Calu3 (cell line): ENCODE measurements around the gene FKBP11. TPM values are rescaled to one million over a fixed set of nuclear protein-coding genes. Genes with fewer than 3 reads are reported as not detected.

Source experiments
- BruUV-seq: library from RNA; stranded (reverse); fragments of 400-500 nt; replicated peaks from 2 replicates; lab custom pipeline; 2021; lab: Mats Ljungman, UMichigan
- CTCF ChIA-PET: fragments of 300-600 bp; sonication (Branson Sonifier 250); formaldehyde crosslinking; loops from one replicate; lab custom pipeline; 2022; ENCODE audit warnings: antibody characterized with exemption; lab: Charles Lee
- DNase-seq: peaks from one replicate; pipeline ENCODE4 v3.0.0; 2022
- H3K27ac Mint-ChIP-seq: one replicate; pipeline ENCODE4 v1.8.0; 2022; ENCODE audit warnings: mixed read lengths; ENCODE audit not compliant: unreplicated experiment
- H3K27me3 Mint-ChIP-seq: one replicate; pipeline ENCODE4 v1.8.0; 2022; ENCODE audit warnings: mixed read lengths; ENCODE audit not compliant: unreplicated experiment
- H3K36me3 Mint-ChIP-seq: one replicate; pipeline ENCODE4 v1.8.0; 2022; ENCODE audit warnings: mild to moderate bottlenecking, moderate library complexity, mixed read lengths; ENCODE audit not compliant: insufficient read depth, unreplicated experiment
- H3K4me1 Mint-ChIP-seq: one replicate; pipeline ENCODE4 v1.8.0; 2022; ENCODE audit warnings: mild to moderate bottlenecking, low read depth, mixed read lengths; ENCODE audit not compliant: unreplicated experiment
- H3K4me3 Mint-ChIP-seq: one replicate; pipeline ENCODE4 v1.8.0; 2022; ENCODE audit warnings: mild to moderate bottlenecking, low read depth, moderate library complexity, mixed read lengths; ENCODE audit not compliant: unreplicated experiment
- H3K9me3 Mint-ChIP-seq: one replicate; pipeline ENCODE4 v1.8.0; 2022; ENCODE audit warnings: low read depth, mixed read lengths; ENCODE audit not compliant: unreplicated experiment
- intact Hi-C: fragments of 100-400 bp; cut with micrococcal nuclease; formaldehyde crosslinking; loops from one replicate; pipeline ENCODE4 v1.10.0; 2022; ENCODE audit not compliant: unreplicated experiment
- total RNA-seq: library from RNA; stranded (reverse); gene quantifications from 2 replicates; pipeline ENCODE4 v1.2.3, GENCODE V29; 2022
- TF ChIP-seq, protein P1 (sequence below): fragments of 200-600 bp; IDR thresholded peaks from one replicate; pipeline ENCODE4 v1.8.0; 2022; ENCODE audit warnings: antibody characterized with exemption; ENCODE audit not compliant: unreplicated experiment

Gene FKBP11
- total RNA-seq, 1 experiment from 2014 or later = 21.4 TPM

DNA sequence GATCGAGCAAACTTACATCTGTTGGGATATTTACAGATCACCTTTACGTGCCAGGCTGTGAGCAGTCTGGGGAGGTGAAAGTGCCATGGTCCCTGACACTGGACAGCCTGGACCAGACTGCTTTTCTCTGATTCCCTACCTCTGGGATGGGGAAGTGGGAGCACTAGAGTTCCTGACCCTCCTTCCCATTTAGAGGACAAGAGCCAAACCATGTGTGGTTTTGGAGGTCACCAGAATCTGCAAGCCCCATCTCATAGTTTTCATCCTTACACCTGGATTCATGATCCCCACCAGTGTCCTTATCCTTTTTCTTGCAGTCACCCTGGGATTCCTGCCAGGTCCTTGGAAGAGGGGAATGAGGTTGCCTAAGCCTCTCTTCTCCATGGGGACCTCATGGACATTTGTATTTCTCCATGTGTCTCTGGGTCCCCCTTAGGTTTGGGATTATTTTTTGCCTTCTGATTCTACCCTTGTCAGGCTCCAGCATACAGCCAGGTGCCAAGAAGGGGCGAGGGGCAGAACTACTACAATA, 47.7 kb upstream of the FKBP11 start:
- H3K27ac Mint-ChIP-seq = no peak overlapping the region
- H3K36me3 Mint-ChIP-seq = no peaks in the 10 kb centered on the region
- intact Hi-C loops = loop anchor here (10.0 kb wide), 1 partner anchor 118 kb away; the partner anchor contains the start of gene DDX23
- H3K4me1 Mint-ChIP-seq = peaks cover 27% of the 10 kb centered on the region
- H3K9me3 Mint-ChIP-seq = no peaks in the 10 kb centered on the region
- H3K4me3 Mint-ChIP-seq = no peak overlapping the region
- CTCF ChIA-PET = interaction anchor here (0.5 kb wide), 1 partner anchor 11 kb away, joined by 5 read pairs; no protein-coding TSS in a partner anchor
- no TSS peak for BruUV-seq
- no peak for DNase-seq
- TF ChIP-seq, protein P1, sequence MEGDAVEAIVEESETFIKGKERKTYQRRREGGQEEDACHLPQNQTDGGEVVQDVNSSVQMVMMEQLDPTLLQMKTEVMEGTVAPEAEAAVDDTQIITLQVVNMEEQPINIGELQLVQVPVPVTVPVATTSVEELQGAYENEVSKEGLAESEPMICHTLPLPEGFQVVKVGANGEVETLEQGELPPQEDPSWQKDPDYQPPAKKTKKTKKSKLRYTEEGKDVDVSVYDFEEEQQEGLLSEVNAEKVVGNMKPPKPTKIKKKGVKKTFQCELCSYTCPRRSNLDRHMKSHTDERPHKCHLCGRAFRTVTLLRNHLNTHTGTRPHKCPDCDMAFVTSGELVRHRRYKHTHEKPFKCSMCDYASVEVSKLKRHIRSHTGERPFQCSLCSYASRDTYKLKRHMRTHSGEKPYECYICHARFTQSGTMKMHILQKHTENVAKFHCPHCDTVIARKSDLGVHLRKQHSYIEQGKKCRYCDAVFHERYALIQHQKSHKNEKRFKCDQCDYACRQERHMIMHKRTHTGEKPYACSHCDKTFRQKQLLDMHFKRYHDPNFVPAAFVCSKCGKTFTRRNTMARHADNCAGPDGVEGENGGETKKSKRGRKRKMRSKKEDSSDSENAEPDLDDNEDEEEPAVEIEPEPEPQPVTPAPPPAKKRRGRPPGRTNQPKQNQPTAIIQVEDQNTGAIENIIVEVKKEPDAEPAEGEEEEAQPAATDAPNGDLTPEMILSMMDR = no peak
- H3K27me3 Mint-ChIP-seq = peaks cover 93% of the 10 kb centered on the region

DNA sequence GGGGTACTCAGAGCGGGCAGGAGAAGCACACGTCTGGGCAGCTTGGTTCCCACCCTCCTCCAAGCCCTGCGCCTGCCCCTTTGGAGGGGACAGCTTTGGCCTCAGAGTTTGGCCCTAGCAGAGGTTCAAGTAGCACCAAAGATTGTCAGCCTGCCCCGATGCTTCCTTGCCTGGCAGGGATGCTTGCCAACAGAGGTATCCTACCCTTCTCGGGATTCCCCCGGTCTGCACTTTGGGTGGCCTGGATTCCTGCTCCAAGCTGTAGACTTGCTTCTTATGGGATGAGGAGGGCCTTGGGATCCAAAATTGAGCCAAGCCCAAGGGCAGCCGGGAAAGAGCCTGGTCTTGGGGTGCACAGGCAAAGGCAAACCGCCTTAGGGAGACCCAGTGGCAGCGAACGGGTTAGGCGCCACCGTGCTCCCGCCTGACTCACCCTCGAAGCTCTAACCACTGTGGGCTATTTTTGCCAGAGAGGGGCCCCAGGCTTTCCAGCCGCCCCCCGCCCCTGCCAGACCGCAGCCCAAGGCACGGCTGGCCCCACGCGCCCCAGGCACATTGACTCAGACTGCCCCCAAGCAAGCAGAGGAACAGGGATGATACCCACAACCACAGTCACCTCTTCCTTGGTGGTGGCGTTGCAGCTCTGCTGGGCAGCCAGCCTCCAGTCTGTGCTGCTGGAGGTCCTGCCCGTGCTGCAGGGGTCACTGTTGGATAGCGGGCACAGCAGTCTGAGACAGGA, 47.1 kb upstream of the FKBP11 start:
- H3K4me1 Mint-ChIP-seq = peaks cover 23% of the 10 kb centered on the region
- H3K27me3 Mint-ChIP-seq = peaks cover 91% of the 10 kb centered on the region
- DNase-seq = no peak
- intact Hi-C loops = loop anchor here (10.0 kb wide), 1 partner anchor 118 kb away; the partner anchor contains the start of gene DDX23
- no peaks in the 10 kb centered on the region for H3K9me3 Mint-ChIP-seq
- TF ChIP-seq, protein P1 = no peak
- peak overlapping the region; percentile 58 for H3K4me3 Mint-ChIP-seq
- CTCF ChIA-PET = interaction anchor here (0.5 kb wide), 1 partner anchor 10 kb away, joined by 5 read pairs; no protein-coding TSS in a partner anchor
- BruUV-seq = no TSS peak
- H3K27ac Mint-ChIP-seq = peak overlapping the region; percentile 13
- H3K36me3 Mint-ChIP-seq = no peaks in the 10 kb centered on the region

DNA sequence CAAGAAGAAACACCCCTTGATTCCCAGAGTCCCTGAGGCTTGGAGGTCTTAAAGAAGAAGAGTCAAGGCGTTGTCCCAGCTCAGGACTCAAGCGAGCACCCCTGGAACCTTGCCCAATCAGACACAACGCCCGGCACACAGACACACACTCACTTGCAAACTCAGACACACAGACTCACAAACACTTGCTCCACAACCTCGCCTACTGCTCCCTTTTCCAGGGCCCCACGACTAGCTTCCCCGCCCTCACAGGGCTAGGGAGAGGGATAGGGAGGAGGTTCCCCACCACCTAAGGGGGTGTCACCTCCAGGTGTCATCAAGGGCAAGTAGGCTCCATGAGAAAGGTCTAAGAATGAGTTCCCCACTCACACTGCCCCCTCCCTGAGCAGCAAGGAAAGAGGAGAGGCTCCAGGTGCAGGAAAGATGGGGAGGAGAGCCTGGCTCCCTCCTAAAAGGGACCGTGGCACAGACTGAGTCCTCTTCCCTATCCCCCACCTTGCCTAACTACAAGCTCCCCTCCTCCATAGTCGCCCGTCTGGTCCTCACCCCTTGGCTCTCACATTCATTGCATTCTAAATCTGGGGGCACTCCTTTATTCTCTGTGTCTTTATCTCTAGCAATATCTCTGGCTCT, 45.5 kb upstream of the FKBP11 start:
- Mint-ChIP-seq H3K4me3 (peak overlapping the region; percentile 58), H3K4me1 (peaks cover 18% of the 10 kb centered on the region), H3K36me3 (no peaks in the 10 kb centered on the region), H3K27me3 (peaks cover 84% of the 10 kb centered on the region), H3K27ac (no peak overlapping the region), H3K9me3 (no peaks in the 10 kb centered on the region)
- CTCF ChIA-PET = no interaction called here
- intact Hi-C loops = loop anchor here (10.0 kb wide), 1 partner anchor 116 kb away; the partner anchor contains the start of gene DDX23
- no peak for DNase-seq
- TF ChIP-seq, protein P1 = no peak
- BruUV-seq = no TSS peak

DNA sequence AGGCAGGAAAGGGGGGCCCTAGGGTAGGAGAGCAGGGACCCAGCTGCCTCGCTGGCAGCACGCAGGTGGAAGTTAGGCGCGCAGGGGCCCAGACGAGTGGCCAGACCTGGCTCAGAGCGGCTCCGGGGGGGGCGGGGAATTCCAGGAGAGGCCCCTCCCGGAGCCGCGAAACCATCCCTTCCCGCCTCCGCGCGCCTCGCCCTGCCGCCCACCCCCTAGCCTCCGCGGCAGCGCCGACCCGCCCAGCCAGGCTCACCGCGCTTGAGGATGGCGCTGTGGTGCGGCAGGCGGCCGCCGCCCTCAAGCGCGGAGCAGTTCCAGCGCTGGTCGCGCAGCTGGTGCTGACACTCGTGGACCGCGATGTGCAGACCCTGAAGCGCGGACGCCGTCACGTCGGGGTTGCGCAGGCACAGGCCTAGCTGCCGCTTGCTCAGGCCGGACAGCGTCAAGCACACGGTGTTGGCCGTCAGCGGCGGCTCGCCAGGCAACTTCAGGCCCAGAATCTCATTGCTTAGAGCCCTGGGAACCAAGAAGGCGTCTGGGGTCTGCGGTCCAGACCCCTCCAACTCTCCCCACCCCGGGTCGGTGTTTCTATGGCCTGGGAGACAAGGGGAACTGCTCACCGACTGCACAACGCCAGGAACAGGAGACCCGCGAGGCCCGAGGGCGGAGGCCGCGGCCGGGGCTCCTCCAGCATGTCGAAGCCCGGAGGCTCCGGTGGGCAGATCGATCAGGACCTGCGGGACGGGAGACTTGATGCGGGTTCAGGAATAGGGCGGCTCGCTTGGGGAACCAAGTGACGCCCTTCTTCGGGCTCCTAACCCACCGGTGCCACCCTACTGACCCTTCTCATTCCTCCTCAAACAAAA, 44.8 kb upstream of the FKBP11 start:
- Mint-ChIP-seq H3K27me3 (peaks cover 84% of the 10 kb centered on the region), H3K4me3 (peak overlapping the region; percentile 19), H3K4me1 (peaks cover 18% of the 10 kb centered on the region), H3K36me3 (no peaks in the 10 kb centered on the region), H3K9me3 (no peaks in the 10 kb centered on the region), H3K27ac (no peak overlapping the region)
- TF ChIP-seq, protein P1 = no peak
- no TSS peak for BruUV-seq
- CTCF ChIA-PET = no interaction called here
- DNase-seq = no peak
- intact Hi-C loops = loop anchor here (10.0 kb wide), 1 partner anchor 115 kb away; the partner anchor contains the start of gene DDX23
